ENCODE results near the gene PHB1. TPM values are rescaled to one million over a fixed set of nuclear protein-coding genes. Genes with fewer than 3 reads are reported as not detected.

Gene PHB1
- total and polyA plus RNA-seq, 12 donors: 107 to 317 (median 215) TPM

- peak in 1 of 2 donors; percentile 21 for DNase-seq
- Histone ChIP-seq H3K4me3 (no peak overlapping the region), H3K9me3 (no peaks in the 10 kb centered on the region), H3K36me3 (no peaks in the 10 kb centered on the region), H3K27ac (no peak overlapping the region), H3K4me1 (peaks cover 0 to 5% (median 0%) of the 10 kb centered on the region in 9 donors), H3K27me3 (no peaks in the 10 kb centered on the region)
- peak in 2 of 8 donors; percentile 38 to 49 for ATAC-seq
- intact Hi-C loops (cut with DNase I): no loop called here
- 61 to 66% methylated on average over 7 of the region's 7 CpGs for WGBS, 2 donors
- TF ChIP-seq CTCF (IDR thresholded peaks at IDR 0.05): no peak
Observed at GRCh38 chr17:49382556-49382955, 32.1 kb downstream of the PHB1 start.

- no peak for ATAC-seq
- intact Hi-C loops (cut with DNase I): no loop called here
- no peak for DNase-seq
- Histone ChIP-seq H3K4me3 (no peak overlapping the region), H3K27me3 (no peaks in the 10 kb centered on the region), H3K9me3 (no peaks in the 10 kb centered on the region), H3K27ac (no peak overlapping the region), H3K36me3 (no peaks in the 10 kb centered on the region), H3K4me1 (no peaks in the 10 kb centered on the region)
- no peak for TF ChIP-seq CTCF (IDR thresholded peaks at IDR 0.05)
- WGBS, 2 donors: 76 to 79% methylated on average over 5 of the region's 5 CpGs
Observed at GRCh38 chr17:49381793-49382192, 32.9 kb downstream of the PHB1 start.

DNA sequence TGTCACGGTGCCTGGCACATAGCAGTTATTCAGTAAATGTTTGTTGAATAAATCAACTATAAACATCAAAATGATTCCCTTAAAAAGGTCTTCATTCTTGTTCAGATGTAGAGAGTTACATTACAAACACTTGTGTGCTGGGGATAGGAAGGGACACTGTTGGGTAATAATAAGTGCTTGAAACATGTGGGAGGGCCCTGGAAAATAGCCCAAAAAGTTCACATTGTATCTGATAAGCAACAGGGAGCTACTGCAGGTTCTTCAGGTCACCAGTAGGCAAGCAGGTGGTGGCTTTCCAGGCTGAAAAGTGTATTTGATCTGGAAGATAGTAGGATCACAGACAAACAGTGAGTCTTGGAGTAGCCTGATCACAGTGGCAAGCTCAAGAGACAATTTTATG lies 33.6 kb downstream of the PHB1 start:
- intact Hi-C loops (cut with DNase I): no loop called here
- no peak overlapping the region for H3K27ac ChIP-seq

GRCh38 chr17:49379926-49380325 lies 34.8 kb downstream of the PHB1 start:
- no peak overlapping the region for H3K27ac ChIP-seq
- intact Hi-C loops (cut with DNase I): no loop called here
- H3K27me3 ChIP-seq: no peaks in the 10 kb centered on the region
- no peak for TF ChIP-seq CTCF (IDR thresholded peaks at IDR 0.05)
- H3K4me1 ChIP-seq: no peaks in the 10 kb centered on the region
- no peak for DNase-seq
- no peaks in the 10 kb centered on the region for H3K36me3 ChIP-seq
- no peak for ATAC-seq
- no peak overlapping the region for H3K4me3 ChIP-seq
- WGBS, 2 donors: 86 to 87% methylated on average over 4 of the region's 4 CpGs
- H3K9me3 ChIP-seq: no peaks in the 10 kb centered on the region

More for the DNA sequence above, 33.6 kb downstream of the PHB1 start:
- no peaks in the 10 kb centered on the region for H3K36me3 ChIP-seq
- no peaks in the 10 kb centered on the region for H3K27me3 ChIP-seq
- ATAC-seq (no peak), DNase-seq (no peak)
- no peaks in the 10 kb centered on the region for H3K4me1 ChIP-seq
- WGBS, 2 donors: 88 to 93% methylated on average over 1 of the region's 1 CpG
- no peak for TF ChIP-seq CTCF (IDR thresholded peaks at IDR 0.05)
- H3K9me3 ChIP-seq: no peaks in the 10 kb centered on the region
- no peak overlapping the region for H3K4me3 ChIP-seq
